K562 (cell line): ENCODE measurements around the gene ARHGAP31. TPM values are rescaled to one million over a fixed set of nuclear protein-coding genes. Genes with fewer than 3 reads are reported as not detected.
A peak's percentile ranks its signal among the peaks of the same experiment; 100 is the strongest.

Experiments
- ATAC-seq: fragments of 200-7000 bp; cut with Tn5 transposase; 3 replicates; pipeline ENCODE4 v1.9.1; 2020; ENCODE audit warnings: moderate library complexity
- BruUV-seq: library from RNA; stranded (reverse); fragments of 400-500 nt; replicated peaks from 2 replicates; lab custom pipeline; 2021; lab: Mats Ljungman, UMichigan
- CTCF ChIA-PET: fragments of 300-600 bp; formaldehyde crosslinking; extraction: SDS; loops from one replicate; lab custom pipeline; 2021; ENCODE audit warnings: low intra/inter-chr PET ratio; lab: Yijun Ruan, JAX
- POLR2A ChIA-PET: fragments of 300-600, 350-650 bp; sonication (Branson Sonifier 250); formaldehyde crosslinking; extraction: SDS; loops from one replicate; lab custom pipeline; 2021; ENCODE audit warnings: antibody characterized with exemption, inconsistent platforms; lab: Yijun Ruan, JAX
- DNase-seq, 4 experiments: peaks; one replicate each; pipeline versions ENCODE4 v3.0.0 to v3.0.0-alpha.2; 2011 to 2018; ENCODE audit warnings: low spot score in 3 of 4, mixed read lengths in 3 of 4; ENCODE audit errors: extremely low read depth in 1 of 4
- FAIRE-seq: peaks from 2 replicates; lab custom pipeline; 2011; peaks lifted over from hg19 to GRCh38; lab: Jason Lieb, UNC
- H2AFZ ChIP-seq: 2 replicates; pipeline ENCODE4 v1.6.0; 2011; ENCODE audit warnings: low read depth, low read length, control low read depth, inconsistent platforms
- H3K27ac ChIP-seq: fragments of 200-600 bp; 3 replicates; pipeline ENCODE4 v1.8.0; 2011; ENCODE audit warnings: low read depth, mild to moderate bottlenecking, control low read depth, inconsistent platforms, low read length, moderate library complexity, mixed read lengths; ENCODE audit errors: extremely low read depth
- H3K27me3 ChIP-seq, 2 experiments: fragments of 300-600 bp in 1 of 2; 2 replicates in 1 of 2; 3 replicates in 1 of 2; pipeline versions ENCODE4 v1.6.0 to v1.8.0; 2011; ENCODE audit warnings: inconsistent platforms in 2 of 2, low read length in 2 of 2, mild to moderate bottlenecking in 1 of 2, mixed read lengths in 1 of 2, moderate library complexity in 1 of 2; ENCODE audit not compliant: control insufficient read depth in 2 of 2, insufficient read depth in 2 of 2
- H3K36me3 ChIP-seq: fragments of 300-600 bp; 3 replicates; pipeline ENCODE4 v1.8.0; 2011; ENCODE audit warnings: mild to moderate bottlenecking, low read length, inconsistent platforms; ENCODE audit not compliant: control insufficient read depth, insufficient read depth
- H3K4me1 ChIP-seq, 2 experiments: fragments of 200-600 bp in 1 of 2; replicated peaks in 1 of 2; 2 replicates in 1 of 2; 3 replicates in 1 of 2; pipeline versions ENCODE4 v1.5.1 to v1.8.0; 2011; ENCODE audit warnings: inconsistent platforms in 2 of 2, low read length in 2 of 2, mild to moderate bottlenecking in 1 of 2, mixed read lengths in 1 of 2, moderate library complexity in 1 of 2; ENCODE audit not compliant: control insufficient read depth in 2 of 2, insufficient read depth in 2 of 2
- H3K4me2 ChIP-seq: 2 replicates; pipeline ENCODE4 v1.6.1; 2011; ENCODE audit warnings: low read length, control low read depth, inconsistent platforms, mixed read lengths; ENCODE audit not compliant: insufficient read depth
- H3K4me3 ChIP-seq: fragments of 200-600 bp; sonication (generic), shearing (Covaris generic); 2 replicates; pipeline ENCODE4 v1.5.1; 2016; ENCODE audit warnings: control low read depth, inconsistent platforms
- H3K79me2 ChIP-seq: fragments of 200-600 bp; 3 replicates; pipeline ENCODE4 v1.8.0; 2011; ENCODE audit warnings: low read length, inconsistent platforms; ENCODE audit not compliant: control insufficient read depth, insufficient read depth
- H3K9ac ChIP-seq, 2 experiments: 2 replicates each; pipeline versions ENCODE4 v1.6.0 to v1.6.1; 2011; ENCODE audit warnings: low read depth in 2 of 2, low read length in 2 of 2, control low read depth in 1 of 2, inconsistent platforms in 1 of 2, mild to moderate bottlenecking in 1 of 2, mixed read lengths in 1 of 2; ENCODE audit not compliant: insufficient read depth in 1 of 2
- H3K9me1 ChIP-seq: one replicate; pipeline ENCODE4 v1.6.0; 2011; ENCODE audit warnings: inconsistent platforms, mild to moderate bottlenecking, low read length, moderate library complexity; ENCODE audit not compliant: control insufficient read depth, insufficient read depth
- H3K9me3 ChIP-seq: replicated peaks from 2 replicates; pipeline ENCODE4 v1.5.1; 2011; ENCODE audit warnings: low read depth, low read length, inconsistent platforms; ENCODE audit not compliant: control insufficient read depth, insufficient read depth
- H4K20me1 ChIP-seq: replicated peaks from 2 replicates; pipeline ENCODE4 v1.6.1; 2011; ENCODE audit warnings: low read length, inconsistent platforms, mixed read lengths; ENCODE audit not compliant: control insufficient read depth, insufficient read depth
- BDP1 ChIP-seq: IDR thresholded peaks from 3 replicates; pipeline ENCODE4 v1.6.1; 2011; ENCODE audit not compliant: insufficient read length, insufficient read depth
- FOXJ2 ChIP-seq: fragments of 200-800 bp; sonication (Bioruptor generic); IDR thresholded peaks from 2 replicates; pipeline ENCODE4 v1.6.1; 2016; ENCODE audit warnings: missing genetic modification characterization, missing compliant biosample characterization
- KDM2B ChIP-seq: fragments of 250-450 bp; sonication (Bioruptor Pico); IDR thresholded peaks from 2 replicates; pipeline ENCODE4 v1.8.0; 2021; ENCODE audit warnings: mild to moderate bottlenecking, moderate library complexity
- L3MBTL2 ChIP-seq: fragments of 450-650 bp; IDR thresholded peaks from 2 replicates; pipeline ENCODE4 v1.6.1; 2016; ENCODE audit warnings: mild to moderate bottlenecking, moderate library complexity
- NCOA6 ChIP-seq: fragments of 450-650 bp; IDR thresholded peaks from 2 replicates; pipeline ENCODE4 v1.6.1; 2017; ENCODE audit warnings: mild to moderate bottlenecking
- NR1H2 ChIP-seq: sonication (generic); formaldehyde crosslinking; IDR thresholded peaks from 2 replicates; pipeline ENCODE4 v1.4.0; 2020; ENCODE audit warnings: mild to moderate bottlenecking, missing genetic modification reagents
- SMARCB1 ChIP-seq: IDR thresholded peaks from 2 replicates; pipeline ENCODE4 v1.6.1; 2011; ENCODE audit warnings: improper control_type of control experiment, low read depth; ENCODE audit not compliant: insufficient read length
- SMARCC2 ChIP-seq: fragments of 450-650 bp; IDR thresholded peaks from 2 replicates; pipeline ENCODE4 v1.6.1; 2017; ENCODE audit warnings: antibody characterized with exemption, moderate library complexity, mild to moderate bottlenecking, low read depth
- SOX6 ChIP-seq: fragments of 450-650 bp; IDR thresholded peaks from 2 replicates; pipeline ENCODE4 v1.6.1; 2014; ENCODE audit warnings: mild to moderate bottlenecking
- SRF ChIP-seq, 2 experiments: fragments of 250-450, 450-650 bp in 1 of 2; sonication (Bioruptor Pico) in 1 of 2; sonication (generic) in 1 of 2; formaldehyde crosslinking; IDR thresholded peaks; 2 replicates each; pipeline versions ENCODE4 v1.5.0 to v1.5.1; 2020 to 2022; ENCODE audit warnings: mild to moderate bottlenecking in 1 of 2, missing genetic modification reagents in 1 of 2
- ZFP36 ChIP-seq: fragments of 150-350 bp; IDR thresholded peaks from 2 replicates; pipeline ENCODE4 v1.6.1; 2018; ENCODE audit warnings: low read length, low read depth; ENCODE audit not compliant: partially characterized antibody
- ZNF444 ChIP-seq: fragments of 250-450 bp; sonication (Bioruptor Pico); IDR thresholded peaks from 2 replicates; pipeline ENCODE4 v1.4.0; 2020; ENCODE audit warnings: mild to moderate bottlenecking, moderate library complexity
- ZNF511 ChIP-seq: sonication (generic); formaldehyde crosslinking; IDR thresholded peaks from 2 replicates; pipeline ENCODE4 v1.8.0; 2022; ENCODE audit warnings: mild to moderate bottlenecking, missing genetic modification reagents
- WGBS: fragments of 100-300 bp; shearing (Covaris generic); methylation state at CpG from one replicate; pipeline ENCODE4 v1.1.6; 2016; ENCODE audit warnings: low coverage, mixed read lengths; ENCODE audit not compliant: insufficient coverage; ENCODE audit errors: missing lambda C conversion rate; 5-methylcytosine and 5-hydroxymethylcytosine counted together
- in situ Hi-C: fragments of 300-500 bp; cut with MboI; formaldehyde crosslinking; loops from 4 replicates; pipeline ENCODE4 v1.15.0; 2018; ENCODE audit warnings: inconsistent platforms, mixed read lengths
- intact Hi-C: fragments of 100-400 bp; cut with micrococcal nuclease; formaldehyde crosslinking; loops from 2 replicates; pipeline ENCODE4 v1.14.2; 2022
- polyA plus RNA-seq, 8 experiments: library from polyadenylated mRNA; depleted of rRNA in 4 of 8; stranded (reverse) in 5 of 8; unstranded in 3 of 8; fragments of >200 nt; fragmentation: Nextera tagmentation in 2 of 8; fragmentation: Illumina TruSeq in 1 of 8; extraction: Ambion mirVana in 2 of 8; extraction: Trizol in 1 of 8; gene quantifications; 2 replicates each; pipeline versions ENCODE4 v1.2.1 to v1.2.3, GENCODE V29; 2011 to 2014; ENCODE audit warnings: inconsistent platforms in 1 of 8, missing spikeins in 1 of 8
- total RNA-seq, 7 experiments: library from RNA; depleted of rRNA in 6 of 7; stranded (reverse); fragments of >200 nt in 6 of 7; fragmentation: Illumina TruSeq in 2 of 7; extraction: Trizol in 2 of 7; gene quantifications; 2 replicates each; pipeline versions ENCODE4 v1.2.1 to v1.2.3, GENCODE V29; 2011 to 2021; ENCODE audit warnings: low replicate concordance in 1 of 7
- TF ChIP-seq, protein P1 (sequence below): fragments of 250-450 bp; sonication (Bioruptor Pico); IDR thresholded peaks from 2 replicates; pipeline ENCODE4 v1.4.0; 2020; ENCODE audit warnings: mild to moderate bottlenecking
- TF ChIP-seq, protein P2 (sequence below), 2 experiments: fragments of 450-650 bp; IDR thresholded peaks; 2 replicates each; pipeline ENCODE4 v1.6.1; 2018; ENCODE audit warnings: mild to moderate bottlenecking in 2 of 2, low read depth in 1 of 2; ENCODE audit not compliant: partially characterized antibody in 2 of 2
- TF ChIP-seq, protein P3 (sequence below): sonication (generic); formaldehyde crosslinking; IDR thresholded peaks from 2 replicates; pipeline ENCODE4 v1.8.0; 2022; ENCODE audit warnings: missing genetic modification reagents, mild to moderate bottlenecking, moderate library complexity, borderline replicate concordance

Gene ARHGAP31
- total and polyA plus RNA-seq, 9 of the 15 experiments (the other 6 are each of a cell fraction or from before 2014, with no cell fraction given), result under 0.01 to 0.13 (median 0.06) TPM; not detected in 5

GRCh38 chr3:119257111-119257510 is 37.1 kb upstream of the ARHGAP31 start:
- H3K4me2 ChIP-seq, result no peak overlapping the region
- no peak for TF ChIP-seq SMARCB1
- no peak for TF ChIP-seq ZNF511
- no peak for TF ChIP-seq SOX6
- TF ChIP-seq BDP1, result no peak
- TF ChIP-seq NCOA6, result no peak
- TF ChIP-seq ZNF444, result no peak
- no peak for TF ChIP-seq NR1H2 (CRISPR knock-in tag)
- TF ChIP-seq, protein P1, sequence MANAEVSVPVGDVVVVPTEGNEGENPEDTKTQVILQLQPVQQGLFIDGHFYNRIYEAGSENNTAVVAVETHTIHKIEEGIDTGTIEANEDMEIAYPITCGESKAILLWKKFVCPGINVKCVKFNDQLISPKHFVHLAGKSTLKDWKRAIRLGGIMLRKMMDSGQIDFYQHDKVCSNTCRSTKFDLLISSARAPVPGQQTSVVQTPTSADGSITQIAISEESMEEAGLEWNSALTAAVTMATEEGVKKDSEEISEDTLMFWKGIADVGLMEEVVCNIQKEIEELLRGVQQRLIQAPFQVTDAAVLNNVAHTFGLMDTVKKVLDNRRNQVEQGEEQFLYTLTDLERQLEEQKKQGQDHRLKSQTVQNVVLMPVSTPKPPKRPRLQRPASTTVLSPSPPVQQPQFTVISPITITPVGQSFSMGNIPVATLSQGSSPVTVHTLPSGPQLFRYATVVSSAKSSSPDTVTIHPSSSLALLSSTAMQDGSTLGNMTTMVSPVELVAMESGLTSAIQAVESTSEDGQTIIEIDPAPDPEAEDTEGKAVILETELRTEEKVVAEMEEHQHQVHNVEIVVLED (CRISPR knock-in tag), result no peak
- TF ChIP-seq, protein P2, sequence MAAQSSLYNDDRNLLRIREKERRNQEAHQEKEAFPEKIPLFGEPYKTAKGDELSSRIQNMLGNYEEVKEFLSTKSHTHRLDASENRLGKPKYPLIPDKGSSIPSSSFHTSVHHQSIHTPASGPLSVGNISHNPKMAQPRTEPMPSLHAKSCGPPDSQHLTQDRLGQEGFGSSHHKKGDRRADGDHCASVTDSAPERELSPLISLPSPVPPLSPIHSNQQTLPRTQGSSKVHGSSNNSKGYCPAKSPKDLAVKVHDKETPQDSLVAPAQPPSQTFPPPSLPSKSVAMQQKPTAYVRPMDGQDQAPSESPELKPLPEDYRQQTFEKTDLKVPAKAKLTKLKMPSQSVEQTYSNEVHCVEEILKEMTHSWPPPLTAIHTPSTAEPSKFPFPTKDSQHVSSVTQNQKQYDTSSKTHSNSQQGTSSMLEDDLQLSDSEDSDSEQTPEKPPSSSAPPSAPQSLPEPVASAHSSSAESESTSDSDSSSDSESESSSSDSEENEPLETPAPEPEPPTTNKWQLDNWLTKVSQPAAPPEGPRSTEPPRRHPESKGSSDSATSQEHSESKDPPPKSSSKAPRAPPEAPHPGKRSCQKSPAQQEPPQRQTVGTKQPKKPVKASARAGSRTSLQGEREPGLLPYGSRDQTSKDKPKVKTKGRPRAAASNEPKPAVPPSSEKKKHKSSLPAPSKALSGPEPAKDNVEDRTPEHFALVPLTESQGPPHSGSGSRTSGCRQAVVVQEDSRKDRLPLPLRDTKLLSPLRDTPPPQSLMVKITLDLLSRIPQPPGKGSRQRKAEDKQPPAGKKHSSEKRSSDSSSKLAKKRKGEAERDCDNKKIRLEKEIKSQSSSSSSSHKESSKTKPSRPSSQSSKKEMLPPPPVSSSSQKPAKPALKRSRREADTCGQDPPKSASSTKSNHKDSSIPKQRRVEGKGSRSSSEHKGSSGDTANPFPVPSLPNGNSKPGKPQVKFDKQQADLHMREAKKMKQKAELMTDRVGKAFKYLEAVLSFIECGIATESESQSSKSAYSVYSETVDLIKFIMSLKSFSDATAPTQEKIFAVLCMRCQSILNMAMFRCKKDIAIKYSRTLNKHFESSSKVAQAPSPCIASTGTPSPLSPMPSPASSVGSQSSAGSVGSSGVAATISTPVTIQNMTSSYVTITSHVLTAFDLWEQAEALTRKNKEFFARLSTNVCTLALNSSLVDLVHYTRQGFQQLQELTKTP (IDR thresholded peaks at IDR 0.05; ENCODE audit: low read depth in 1 of 2, partially characterized antibody in 2 of 2), result no peak
- TF ChIP-seq ZFP36, result no peak
- TF ChIP-seq SMARCC2, result no peak
- no peak for TF ChIP-seq SRF (CRISPR knock-in tag; IDR thresholded peaks at IDR 0.05)
- no peak for TF ChIP-seq FOXJ2 (tag)
- no peak for TF ChIP-seq KDM2B (CRISPR knock-in tag)
- TF ChIP-seq, protein P3, sequence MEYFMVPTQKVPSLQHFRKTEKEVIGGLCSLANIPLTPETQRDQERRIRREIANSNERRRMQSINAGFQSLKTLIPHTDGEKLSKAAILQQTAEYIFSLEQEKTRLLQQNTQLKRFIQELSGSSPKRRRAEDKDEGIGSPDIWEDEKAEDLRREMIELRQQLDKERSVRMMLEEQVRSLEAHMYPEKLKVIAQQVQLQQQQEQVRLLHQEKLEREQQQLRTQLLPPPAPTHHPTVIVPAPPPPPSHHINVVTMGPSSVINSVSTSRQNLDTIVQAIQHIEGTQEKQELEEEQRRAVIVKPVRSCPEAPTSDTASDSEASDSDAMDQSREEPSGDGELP (CRISPR knock-in tag), result no peak
- TF ChIP-seq L3MBTL2, result no peak
- TF ChIP-seq, all 486 proteins: peak for 0
- Histone ChIP-seq H3K27ac (no peak overlapping the region), H3K9me1 (no peaks in the 10 kb centered on the region), H2AFZ (peak overlapping the region; percentile 40; the same call in 1 of the 2 replicates), H3K9me3 (no peaks in the 10 kb centered on the region), H3K4me3 (no peak overlapping the region), H3K4me1 (no peaks in the 10 kb centered on the region), H3K79me2 (no peaks in the 10 kb centered on the region), H3K9ac (no peak overlapping the region), H3K36me3 (no peaks in the 10 kb centered on the region), H3K27me3 (no peaks in the 10 kb centered on the region), H4K20me1 (no peaks in the 10 kb centered on the region)
- ATAC-seq, result no peak
- BruUV-seq, result no TSS peak
- intact Hi-C loops (no loop called here), in situ Hi-C loops (no loop called here)
- FAIRE-seq, result no peak
- POLR2A ChIA-PET, result no interaction called here
- 14% methylated on average over 2 of the region's 2 CpGs for WGBS
- no peak for DNase-seq
- CTCF ChIA-PET, result no interaction called here
